ENCODE results near the gene CANX. TPM values are rescaled to one million over a fixed set of nuclear protein-coding genes. Genes with fewer than 3 reads are reported as not detected.

CANX gene
- total and polyA plus RNA-seq, 2 of the 13 experiments (the other 11 are each of a cell fraction or from before 2014, with no cell fraction given), result 477 to 680 TPM

DNA sequence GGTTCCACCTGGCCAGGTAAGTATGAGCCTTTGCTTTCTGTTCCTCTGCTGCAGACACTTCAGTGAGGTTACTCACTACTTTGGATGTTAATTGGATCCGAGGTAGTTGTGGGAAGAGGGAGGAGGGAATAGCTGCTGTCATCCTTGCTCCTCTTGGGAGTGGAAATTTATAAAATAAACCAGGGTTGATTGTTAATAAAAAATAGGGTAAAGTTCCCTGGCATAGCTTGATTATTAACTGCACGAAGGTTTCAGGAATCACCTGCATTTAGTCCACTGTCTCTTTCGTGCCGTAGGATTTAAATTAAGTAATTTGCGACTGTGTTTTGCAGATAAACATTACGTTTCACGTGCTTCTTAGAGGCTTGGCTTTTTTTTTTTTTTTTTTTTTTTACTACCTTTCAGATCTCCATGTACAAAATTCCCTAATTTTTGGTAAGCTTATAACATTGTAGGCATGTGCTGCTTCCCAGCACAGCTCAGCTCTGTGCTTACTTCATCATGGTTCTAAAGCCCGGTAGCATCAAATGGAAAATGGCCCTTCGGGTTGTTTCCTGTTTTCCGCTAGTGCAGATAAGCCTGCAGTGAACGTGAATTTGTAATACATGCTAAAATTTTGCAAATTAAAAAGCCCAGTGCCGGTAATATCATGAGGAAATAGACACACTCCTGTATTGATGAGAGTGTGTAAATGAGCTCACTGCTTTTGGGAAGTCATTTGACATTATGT, 68.1 kb downstream of the CANX start (continued):
- TF ChIP-seq NFAT5 (CRISPR knock-in tag; IDR thresholded peaks at IDR 0.05), result no peak
- TF ChIP-seq ZNF124 (CRISPR knock-in tag; IDR thresholded peaks at IDR 0.05), result no peak
- no peak for TF ChIP-seq NONO (IDR thresholded peaks at IDR 0.05)
- no peak for TF ChIP-seq NONO (CRISPR knock-in tag; conservative IDR thresholded peaks at IDR 0.05)
- TF ChIP-seq RBM22 (optimal IDR thresholded peaks at IDR 0.05; ENCODE audit: low read length), result no peak
- no peak for TF ChIP-seq ZNF143 (CRISPR knock-in tag; IDR thresholded peaks at IDR 0.05)
- TF ChIP-seq NPAS2 (CRISPR knock-in tag; IDR thresholded peaks at IDR 0.05; ENCODE audit: borderline replicate concordance), result no peak
- TF ChIP-seq ZBTB21 (CRISPR knock-in tag; IDR thresholded peaks at IDR 0.05), result no peak
- no peak for TF ChIP-seq CBX2 (IDR thresholded peaks at IDR 0.05; ENCODE audit: low read depth, low read length)
- no peak for TF ChIP-seq CBX2 (CRISPR knock-in tag; IDR thresholded peaks at IDR 0.05; ENCODE audit: low read depth)
- TF ChIP-seq NCOA1 (CRISPR knock-in tag; IDR thresholded peaks at IDR 0.05), result no peak

Measured in HepG2 (cell line).